Measurements from ENCODE around the gene HECW1. TPM values are rescaled to one million over a fixed set of nuclear protein-coding genes. Genes with fewer than 3 reads are reported as not detected.

Gene HECW1
- total and polyA plus RNA-seq, 2 experiments from 2014 or later, result 2.0 to 4.8 TPM

- TF ChIP-seq EZH2 (IDR thresholded peaks at IDR 0.05; ENCODE audit: insufficient read depth, poor library complexity, severe bottlenecking) (no peak), EZH2phosphoT487 (IDR thresholded peaks at IDR 0.05; ENCODE audit: insufficient read depth, low read depth) (no peak)
- Histone ChIP-seq H3K9me3 (ENCODE audit: low read depth) (no peaks in the 10 kb centered on the region), H3K4me2 (ENCODE audit: unreplicated experiment) (peak overlapping the region; percentile 39), H3F3A (ENCODE audit: insufficient read depth) (peaks cover 81% of the 10 kb centered on the region), H3K27me3 (replicated peaks; ENCODE audit: insufficient read depth) (no peaks in the 10 kb centered on the region), H3K9me2 (ENCODE audit: insufficient read depth) (no peaks in the 10 kb centered on the region), H3K36me3 (ENCODE audit: low read depth) (peaks cover 8% of the 10 kb centered on the region; the same call in 1 of the 2 replicates), H3K79me2 (ENCODE audit: insufficient read depth) (peaks cover 100% of the 10 kb centered on the region), H4K20me1 (ENCODE audit: insufficient read depth) (peaks cover 36% of the 10 kb centered on the region), H3K27ac (peak overlapping the region; percentile 66), H3K4me3 (no peak overlapping the region), H3K9ac (peak overlapping the region; percentile 23; the same call in 1 of the 2 replicates), H3K4me1 (ENCODE audit: insufficient read depth) (peaks cover 70% of the 10 kb centered on the region), H2AFZ (no peak overlapping the region)
- in situ Hi-C loops (cut with MboI), result loop anchor here (25.0 kb wide), 1 partner anchor 246 kb away; no protein-coding TSS in a partner anchor
- no peak for DNase-seq
- WGBS, 2 experiments (ENCODE audit: low coverage in 1 of 2, low lambda C conversion rate in 2 of 2, missing lambda C conversion rate in 2 of 2), result 90 to 92% methylated on average over 2 of the region's 2 CpGs
These were observed 478.6 kb downstream of the HECW1 start for GRCh38 chr7:43590862-43591557.

GRCh38 chr7:43591558-43592180 is 479.2 kb downstream of the HECW1 start:
- Histone ChIP-seq H3F3A (ENCODE audit: insufficient read depth) (peaks cover 78% of the 10 kb centered on the region), H3K27me3 (replicated peaks; ENCODE audit: insufficient read depth) (no peaks in the 10 kb centered on the region), H3K79me2 (ENCODE audit: insufficient read depth) (peaks cover 100% of the 10 kb centered on the region), H3K4me2 (ENCODE audit: unreplicated experiment) (peak overlapping the region; percentile 39), H3K9me3 (ENCODE audit: low read depth) (no peaks in the 10 kb centered on the region), H3K27ac (peak overlapping the region; percentile 66), H3K4me3 (peak overlapping the region; percentile 7; the same call in 1 of the 2 replicates), H2AFZ (no peak overlapping the region), H3K36me3 (ENCODE audit: low read depth) (peaks cover 15% of the 10 kb centered on the region), H4K20me1 (ENCODE audit: insufficient read depth) (peaks cover 34% of the 10 kb centered on the region), H3K9ac (peak overlapping the region; percentile 23; the same call in 1 of the 2 replicates), H3K9me2 (ENCODE audit: insufficient read depth) (no peaks in the 10 kb centered on the region), H3K4me1 (ENCODE audit: insufficient read depth) (peaks cover 69% of the 10 kb centered on the region)
- no peak for TF ChIP-seq EZH2 (IDR thresholded peaks at IDR 0.05; ENCODE audit: insufficient read depth, poor library complexity, severe bottlenecking)
- no peak for TF ChIP-seq EZH2phosphoT487 (IDR thresholded peaks at IDR 0.05; ENCODE audit: insufficient read depth, low read depth)
- in situ Hi-C loops (cut with MboI), result loop anchor here (25.0 kb wide), 1 partner anchor 246 kb away; no protein-coding TSS in a partner anchor
- WGBS, 2 experiments (ENCODE audit: low coverage in 1 of 2, low lambda C conversion rate in 2 of 2, missing lambda C conversion rate in 2 of 2), result 37 to 43% methylated on average over 4 of the region's 4 CpGs
- DNase-seq, result peak; percentile 73

DNA sequence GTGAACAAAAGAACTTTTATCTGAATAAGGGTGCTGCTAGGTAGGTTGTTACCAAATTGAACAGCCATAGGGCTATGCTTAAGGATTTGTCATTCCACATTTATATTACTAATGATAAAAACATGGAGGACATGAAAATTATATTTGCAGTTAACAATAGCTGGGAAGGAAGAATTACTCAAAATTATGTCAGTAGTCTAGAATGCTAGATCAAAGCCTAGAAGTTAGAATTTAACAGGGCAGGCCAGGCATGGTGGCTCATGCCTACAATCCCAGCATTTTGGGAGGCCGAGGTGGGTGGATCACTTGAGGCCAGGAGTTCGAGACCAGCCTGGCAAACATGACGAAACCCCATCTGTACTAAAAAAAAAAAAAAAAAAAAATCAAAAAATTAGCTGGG is 479.9 kb downstream of the HECW1 start:
- 95 to 98% methylated on average over 3 of the region's 3 CpGs for WGBS, 2 experiments (ENCODE audit: low coverage in 1 of 2, low lambda C conversion rate in 2 of 2, missing lambda C conversion rate in 2 of 2)
- Histone ChIP-seq H3K4me2 (ENCODE audit: unreplicated experiment) (peak overlapping the region; percentile 39), H3K9me3 (ENCODE audit: low read depth) (no peaks in the 10 kb centered on the region), H3K79me2 (ENCODE audit: insufficient read depth) (peaks cover 100% of the 10 kb centered on the region), H3K9ac (0 out of 2 replicates have a peak overlapping the region, but pooled peaks have one; percentile 23), H3K4me3 (peak overlapping the region; percentile 7; the same call in 1 of the 2 replicates), H3K27ac (peak overlapping the region; percentile 66), H4K20me1 (ENCODE audit: insufficient read depth) (peaks cover 30% of the 10 kb centered on the region), H3F3A (ENCODE audit: insufficient read depth) (peaks cover 77% of the 10 kb centered on the region), H3K9me2 (ENCODE audit: insufficient read depth) (no peaks in the 10 kb centered on the region), H3K4me1 (ENCODE audit: insufficient read depth) (peaks cover 64% of the 10 kb centered on the region), H3K27me3 (replicated peaks; ENCODE audit: insufficient read depth) (no peaks in the 10 kb centered on the region), H3K36me3 (ENCODE audit: low read depth) (peaks cover 21% of the 10 kb centered on the region), H2AFZ (no peak overlapping the region)
- TF ChIP-seq EZH2 (IDR thresholded peaks at IDR 0.05; ENCODE audit: insufficient read depth, poor library complexity, severe bottlenecking) (no peak), EZH2phosphoT487 (IDR thresholded peaks at IDR 0.05; ENCODE audit: insufficient read depth, low read depth) (no peak)
- in situ Hi-C loops (cut with MboI), result loop anchor here (25.0 kb wide), 1 partner anchor 245 kb away; no protein-coding TSS in a partner anchor
- peak; percentile 39 for DNase-seq

- Histone ChIP-seq H3F3A (ENCODE audit: insufficient read depth) (peaks cover 71% of the 10 kb centered on the region), H4K20me1 (ENCODE audit: insufficient read depth) (peaks cover 29% of the 10 kb centered on the region), H3K4me2 (ENCODE audit: unreplicated experiment) (no peak overlapping the region), H3K9ac (no peak overlapping the region), H3K27me3 (replicated peaks; ENCODE audit: insufficient read depth) (no peaks in the 10 kb centered on the region), H3K36me3 (ENCODE audit: low read depth) (peaks cover 25% of the 10 kb centered on the region), H3K27ac (peak overlapping the region; percentile 66), H3K79me2 (ENCODE audit: insufficient read depth) (peaks cover 100% of the 10 kb centered on the region), H3K4me3 (no peak overlapping the region), H3K9me3 (ENCODE audit: low read depth) (no peaks in the 10 kb centered on the region), H3K4me1 (ENCODE audit: insufficient read depth) (peaks cover 58% of the 10 kb centered on the region), H3K9me2 (ENCODE audit: insufficient read depth) (no peaks in the 10 kb centered on the region), H2AFZ (no peak overlapping the region)
- peak; percentile 43 for DNase-seq
- WGBS, 2 experiments (ENCODE audit: low coverage in 1 of 2, low lambda C conversion rate in 2 of 2, missing lambda C conversion rate in 2 of 2), result 96 to 100% methylated on average over 1 of the region's 1 CpG
- TF ChIP-seq EZH2 (IDR thresholded peaks at IDR 0.05; ENCODE audit: insufficient read depth, poor library complexity, severe bottlenecking) (no peak), EZH2phosphoT487 (IDR thresholded peaks at IDR 0.05; ENCODE audit: insufficient read depth, low read depth) (no peak)
- in situ Hi-C loops (cut with MboI), result loop anchor here (25.0 kb wide), 1 partner anchor 244 kb away; no protein-coding TSS in a partner anchor
These were observed 480.6 kb downstream of the HECW1 start for GRCh38 chr7:43593010-43593409.
